Placental epithelial cell (primary cell): Measurements from ENCODE around the gene CHTF8. TPM values are rescaled to one million over a fixed set of nuclear protein-coding genes. Genes with fewer than 3 reads are reported as not detected.

Source experiments
- small RNA-seq: library from RNA; depleted of rRNA; stranded (forward); fragments of <200 nt; gene quantifications from one replicate; pipeline ENCODE3, GENCODE V24; 2012
- total RNA-seq: library from RNA; depleted of rRNA; stranded (reverse); fragments of >200 nt; gene quantifications from 2 replicates; pipeline ENCODE4 v1.2.3, GENCODE V29; 2012

CHTF8 gene
- 64.4 and 103 TPM in 2 replicates for total RNA-seq

DNA sequence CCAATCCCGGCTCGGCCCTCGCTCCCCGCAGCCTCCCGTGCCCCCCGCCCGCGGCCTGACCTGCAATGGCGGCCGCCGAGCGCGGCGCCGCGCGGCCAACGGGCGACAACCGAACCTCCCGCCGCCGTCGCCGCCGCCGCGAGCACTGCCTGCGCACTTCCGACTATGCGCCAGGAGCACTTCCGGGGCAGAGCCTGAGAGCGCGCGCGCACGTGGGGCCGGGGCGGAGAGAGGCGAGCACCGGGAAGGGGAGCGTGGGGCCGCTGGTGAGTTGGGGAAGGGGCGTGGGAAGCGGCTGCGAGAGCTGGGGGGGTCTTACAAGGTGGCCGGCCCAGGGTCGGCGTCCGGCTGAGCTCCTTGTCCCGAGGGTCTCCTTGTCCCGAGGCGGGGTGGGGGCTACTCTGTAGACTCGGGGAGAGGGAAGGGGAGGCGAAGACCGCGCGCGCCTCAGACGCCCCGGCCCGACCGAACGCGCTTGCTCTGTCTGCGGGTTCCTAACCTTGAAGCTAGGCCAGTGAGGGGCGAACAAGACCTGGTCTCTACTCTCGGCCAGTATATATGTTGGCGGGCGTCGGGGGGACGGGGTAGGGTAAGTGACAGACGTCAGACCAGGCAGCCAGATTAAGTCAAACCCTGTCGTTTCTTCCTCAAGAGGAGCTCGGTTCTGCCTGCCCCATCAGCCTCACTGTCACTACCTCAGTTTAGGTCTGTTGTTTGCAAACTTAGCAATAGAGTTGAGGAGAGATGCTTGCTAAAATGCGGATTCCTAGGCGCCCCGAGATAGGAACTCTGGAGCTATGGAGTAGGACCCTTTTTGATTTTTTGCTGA lies at the start of gene CHTF8, which contains the start of gene UTP4:
Gene CHTF8, minus strand, starts transcription at position 165 of the 829 bp plus-strand sequence. CDS start 11,130 bp downstream, outside the sequence.
Gene UTP4, plus strand, starts transcription at position 226 of the 829 bp plus-strand sequence. CDS start 811 bp downstream, outside the sequence.

GRCh38 chr16:69105501-69106361 lies 26.7 kb downstream of the CHTF8 start, which contains the start of gene HAS3:
HAS3 (plus strand) TSS chr16:69105653; CDS start chr16:69109396, 3,743 bp downstream.

Small RNA genes lying within 50 kb of the gene (small RNA-seq; reads per million reads assigned to genes)
- 0.46 reads per million, percentile 24 among the genes with 10 or more reads in this experiment for gene RNU6-22P

Other genes with a start within 250 kb of the CHTF8 start
- 1.2 TPM in 1 of 2 replicates, not detected in the other for gene HAS3, start 26.9 kb downstream of the CHTF8 start, total RNA-seq
- 11.4 and 16.5 TPM in 2 replicates for gene UTP4, start 61 bp upstream of the CHTF8 start, total RNA-seq
- gene SNTB2, start 54.6 kb upstream of the CHTF8 start, total RNA-seq: 12.6 and 12.9 TPM in 2 replicates
- gene VPS4A, start 178.8 kb upstream of the CHTF8 start, total RNA-seq: 30.2 and 33.7 TPM in 2 replicates
- gene PDF, start 198.0 kb upstream of the CHTF8 start, total RNA-seq: 5.9 and 11.3 TPM in 2 replicates
- 35.3 and 54.5 TPM in 2 replicates for gene COG8, start 207.0 kb upstream of the CHTF8 start, total RNA-seq
- gene NIP7, start 207.2 kb upstream of the CHTF8 start, total RNA-seq: 14.5 and 17.9 TPM in 2 replicates
- gene TMED6, start 219.2 kb upstream of the CHTF8 start, total RNA-seq: 1.2 TPM in 1 of 2 replicates, not detected in the other